ENCODE results near the gene MEF2B.
"Not testable (repeated sequence)": the region's sequence is repeated elsewhere in the genome, so short reads cannot be mapped to it uniquely, and the experiment has no call there.

MEF2B gene

DNA sequence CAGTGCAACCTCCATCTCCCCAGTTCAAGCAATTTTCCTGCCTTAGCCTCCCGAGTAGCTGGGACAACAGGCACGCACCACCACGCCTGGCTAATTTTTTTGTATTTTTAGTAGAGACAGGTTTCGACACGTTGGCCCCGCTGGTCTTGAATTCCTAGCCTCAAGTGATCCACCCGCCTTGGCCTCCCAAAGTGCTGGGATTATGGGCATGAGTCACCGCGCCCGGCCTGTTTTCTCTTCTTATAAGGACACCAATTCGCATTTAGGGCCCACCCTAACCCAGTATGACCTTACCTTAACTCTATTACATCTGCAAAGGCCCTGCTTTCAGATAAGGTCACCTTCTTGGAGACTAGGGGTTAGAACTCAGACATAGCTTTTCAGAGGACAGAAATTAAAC is 66.9 kb downstream of the MEF2B start:
- TF ChIP-seq, protein P1, sequence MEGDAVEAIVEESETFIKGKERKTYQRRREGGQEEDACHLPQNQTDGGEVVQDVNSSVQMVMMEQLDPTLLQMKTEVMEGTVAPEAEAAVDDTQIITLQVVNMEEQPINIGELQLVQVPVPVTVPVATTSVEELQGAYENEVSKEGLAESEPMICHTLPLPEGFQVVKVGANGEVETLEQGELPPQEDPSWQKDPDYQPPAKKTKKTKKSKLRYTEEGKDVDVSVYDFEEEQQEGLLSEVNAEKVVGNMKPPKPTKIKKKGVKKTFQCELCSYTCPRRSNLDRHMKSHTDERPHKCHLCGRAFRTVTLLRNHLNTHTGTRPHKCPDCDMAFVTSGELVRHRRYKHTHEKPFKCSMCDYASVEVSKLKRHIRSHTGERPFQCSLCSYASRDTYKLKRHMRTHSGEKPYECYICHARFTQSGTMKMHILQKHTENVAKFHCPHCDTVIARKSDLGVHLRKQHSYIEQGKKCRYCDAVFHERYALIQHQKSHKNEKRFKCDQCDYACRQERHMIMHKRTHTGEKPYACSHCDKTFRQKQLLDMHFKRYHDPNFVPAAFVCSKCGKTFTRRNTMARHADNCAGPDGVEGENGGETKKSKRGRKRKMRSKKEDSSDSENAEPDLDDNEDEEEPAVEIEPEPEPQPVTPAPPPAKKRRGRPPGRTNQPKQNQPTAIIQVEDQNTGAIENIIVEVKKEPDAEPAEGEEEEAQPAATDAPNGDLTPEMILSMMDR (IDR thresholded peaks at IDR 0.05; ENCODE audit: low read depth, low read length): no peak
- no peak overlapping the region for H3K4me3 ChIP-seq (ENCODE audit: low read depth, low read length)

DNA sequence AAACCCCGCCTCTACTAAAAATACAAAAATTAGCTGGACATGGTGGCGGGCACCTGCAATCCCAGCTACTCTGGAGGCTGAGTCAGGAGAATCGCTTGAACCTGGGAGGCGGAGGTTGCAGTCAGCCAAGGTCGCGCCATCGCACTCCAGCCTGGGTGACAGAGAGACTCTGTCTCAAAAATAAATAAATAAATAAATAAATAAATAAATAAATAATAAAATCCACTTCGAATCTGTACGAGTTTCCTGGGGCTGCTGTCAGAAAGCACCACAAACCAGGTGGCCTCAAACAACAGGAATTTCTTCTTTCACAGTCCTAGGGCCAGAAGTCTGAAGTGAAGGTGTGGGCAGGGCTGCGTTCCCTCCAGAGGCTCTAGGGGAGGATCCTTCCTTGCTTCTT is 67.5 kb downstream of the MEF2B start:
- not testable (repeated sequence) for H3K4me3 ChIP-seq (ENCODE audit: low read depth, low read length)

DNA sequence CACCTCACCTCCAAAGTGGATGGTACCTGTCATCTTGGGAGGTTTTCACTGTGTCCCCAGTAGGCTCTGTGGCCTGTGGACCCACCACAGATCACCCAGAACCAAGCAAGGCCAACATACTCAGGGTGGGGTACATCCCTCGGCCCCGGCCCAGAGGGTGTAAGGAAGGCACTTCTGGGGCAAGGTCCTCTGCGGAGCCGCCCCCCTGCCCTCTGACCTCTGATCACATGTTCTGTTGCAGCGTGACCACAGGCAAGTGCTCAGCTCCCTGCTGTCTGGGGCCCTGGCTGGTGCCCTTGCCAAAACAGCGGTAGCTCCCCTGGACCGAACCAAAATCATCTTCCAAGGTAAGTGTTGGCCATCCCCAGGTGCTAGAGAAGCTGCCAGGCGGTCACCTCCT is 68.5 kb downstream of the MEF2B start:
- H3K4me3 ChIP-seq (ENCODE audit: low read depth, low read length): no peak overlapping the region
- TF ChIP-seq, protein P1 (IDR thresholded peaks at IDR 0.05; ENCODE audit: low read depth, low read length): no peak

DNA sequence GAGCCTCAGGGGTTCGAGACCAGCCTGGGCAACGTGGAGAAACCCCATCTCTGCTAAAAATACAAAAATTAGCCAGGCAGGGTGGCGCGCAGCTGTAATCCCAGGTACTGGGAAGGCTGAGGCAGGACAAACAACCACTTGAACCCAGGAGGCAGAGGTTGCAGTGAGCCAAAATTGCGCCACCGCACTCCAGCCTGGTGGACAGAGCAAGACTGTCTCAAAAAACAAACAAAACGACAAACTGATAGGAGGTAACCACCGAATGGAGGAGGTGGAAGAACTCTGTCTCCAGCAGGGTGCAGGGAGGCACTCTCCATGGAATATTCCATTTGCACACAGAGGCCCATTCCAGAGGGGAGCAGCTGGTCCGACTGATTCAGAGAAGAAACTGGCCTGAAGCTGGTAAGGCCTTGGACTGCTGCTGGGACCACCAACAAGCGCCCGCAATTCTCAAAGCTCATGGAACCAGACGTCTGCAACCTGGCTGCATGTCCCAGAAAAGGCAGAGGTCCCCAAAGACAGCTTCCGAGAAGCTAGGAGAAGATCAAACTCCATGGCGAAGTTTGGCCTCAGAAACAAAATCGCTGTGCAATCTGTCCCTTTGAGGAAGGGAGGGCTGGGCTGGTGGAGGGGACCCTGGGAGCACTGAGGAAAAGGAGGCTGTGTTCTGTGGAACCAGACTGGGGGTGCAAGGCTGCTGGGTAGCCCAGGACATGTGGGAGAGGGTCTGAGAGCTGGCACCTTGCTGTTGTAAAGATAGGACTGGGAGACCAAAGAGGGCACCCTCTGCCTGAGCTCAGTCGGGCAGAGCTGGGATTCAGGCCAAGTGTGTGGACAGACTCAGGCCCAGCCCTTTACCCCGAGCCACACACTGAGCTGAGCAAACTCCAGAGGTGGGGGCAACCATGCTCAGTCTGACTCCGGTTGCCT is 71.1 kb downstream of the MEF2B start:
- TF ChIP-seq, protein P1 (IDR thresholded peaks at IDR 0.05; ENCODE audit: low read depth, low read length): no peak
- H3K4me3 ChIP-seq (ENCODE audit: low read depth, low read length): no peak overlapping the region

DNA sequence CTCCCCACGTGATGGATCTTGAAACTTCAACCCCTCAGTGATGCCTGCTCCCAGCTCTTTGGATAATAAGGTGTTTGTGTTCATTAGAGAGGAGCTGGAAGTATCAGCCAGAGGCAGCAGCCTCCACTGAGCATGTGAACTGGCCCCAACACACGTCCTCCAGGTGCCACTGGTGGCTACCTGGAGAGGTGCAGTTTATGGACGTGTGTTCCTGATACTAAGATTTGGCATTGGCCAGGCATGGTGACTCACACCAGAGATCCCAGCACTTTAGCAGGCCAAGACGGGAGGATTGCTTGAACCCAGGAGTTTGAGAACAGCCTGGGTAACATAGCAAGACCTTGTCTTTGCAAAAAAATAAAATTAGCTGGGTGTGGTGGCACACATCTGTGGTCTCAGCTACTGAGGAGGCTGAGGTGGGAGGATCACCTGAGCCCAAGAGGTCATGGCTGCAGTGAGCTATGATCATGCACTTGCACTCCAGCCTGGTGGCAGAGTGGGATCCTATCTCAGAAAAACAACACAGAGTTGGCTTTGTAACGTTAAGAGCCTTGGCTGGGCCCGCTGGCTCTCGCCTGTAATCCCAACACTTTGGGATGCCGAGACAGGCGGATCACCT is 71.9 kb downstream of the MEF2B start:
- no peak overlapping the region for H3K4me3 ChIP-seq (ENCODE audit: low read depth, low read length)
- TF ChIP-seq, protein P1 (IDR thresholded peaks at IDR 0.05; ENCODE audit: low read depth, low read length): no peak

DNA sequence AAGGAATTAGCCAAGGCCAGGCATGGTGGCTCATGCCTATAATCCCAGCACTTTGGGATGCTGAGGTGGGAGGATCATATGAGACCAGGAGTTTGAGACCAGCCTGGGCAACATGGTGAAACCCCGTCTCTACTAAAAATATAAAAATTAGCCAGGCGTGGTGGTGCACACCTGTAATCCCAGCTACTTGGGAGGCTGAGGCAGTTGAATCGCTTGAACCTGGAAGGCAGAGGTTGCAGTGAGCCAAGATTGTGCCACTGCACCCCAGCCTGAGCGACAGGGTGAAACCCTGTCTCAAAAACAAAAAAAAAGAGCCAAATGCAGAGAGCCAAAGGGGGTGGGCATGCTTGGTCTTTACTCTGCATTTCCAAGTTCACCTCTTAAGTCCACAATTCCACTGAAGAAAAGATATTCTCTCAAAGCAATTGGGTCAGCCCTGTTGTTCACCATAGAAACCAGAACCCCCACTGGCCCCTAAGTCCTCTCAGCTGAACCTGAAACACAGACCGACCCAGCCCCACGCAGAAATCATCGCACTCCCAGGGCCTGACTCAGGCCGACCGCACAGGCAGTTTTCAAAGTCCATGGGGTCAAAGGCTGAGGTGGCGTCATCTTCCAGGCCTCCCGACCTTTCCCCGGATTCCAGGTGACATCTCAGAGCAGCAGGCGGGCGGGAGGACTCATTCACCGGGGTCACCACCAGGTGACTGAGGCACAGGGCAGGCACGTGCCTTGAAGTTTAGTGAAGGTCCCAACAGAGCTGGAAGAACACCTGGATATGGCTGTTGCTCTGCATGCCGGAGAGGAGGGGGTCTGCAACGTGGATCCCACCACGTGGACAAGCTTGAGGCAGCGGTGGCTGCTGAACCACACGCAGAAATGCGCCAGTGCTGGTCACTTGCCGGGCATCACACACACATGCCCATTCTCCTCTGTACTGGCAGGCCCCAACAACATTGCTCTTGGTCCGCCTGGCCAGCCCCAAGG is 73.1 kb downstream of the MEF2B start:
- no peak overlapping the region for H3K4me3 ChIP-seq (ENCODE audit: low read depth, low read length)

DNA sequence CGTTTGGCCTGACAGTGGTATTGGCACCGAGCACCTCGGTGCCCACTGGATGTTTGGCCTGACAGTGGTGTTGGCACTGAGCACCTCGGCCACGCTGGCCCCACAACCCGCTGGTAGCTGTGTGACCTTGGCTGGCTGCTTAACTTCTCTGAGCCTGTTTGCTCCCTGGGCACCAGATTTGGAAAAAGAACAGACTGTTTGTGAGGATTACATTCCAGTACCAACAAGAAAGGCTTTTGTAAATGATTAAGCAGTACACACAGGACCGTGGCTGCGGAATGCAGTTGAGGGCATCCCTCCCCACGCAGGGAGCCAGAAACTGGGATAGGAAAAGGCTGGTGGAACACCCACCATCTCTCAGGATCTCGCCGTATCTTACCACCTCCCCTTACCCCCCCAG is 74.4 kb downstream of the MEF2B start:
- H3K4me3 ChIP-seq (ENCODE audit: low read depth, low read length): no peak overlapping the region
- TF ChIP-seq, protein P1 (IDR thresholded peaks at IDR 0.05; ENCODE audit: low read depth, low read length): no peak

More for the DNA sequence above, 73.1 kb downstream of the MEF2B start:
- TF ChIP-seq, protein P1 (IDR thresholded peaks at IDR 0.05; ENCODE audit: low read depth, low read length): no peak
